ENCODE measurements around the gene MRS2. TPM values are rescaled to one million over a fixed set of nuclear protein-coding genes. Genes with fewer than 3 reads are reported as not detected.

The MRS2 gene
- total RNA-seq, 4 donors from 2014 or later = 24.5 to 30.7 (median 25.5) TPM

GRCh38 chr6:24431045-24431451 is 28.3 kb downstream of the MRS2 start:
- H3K4me1 ChIP-seq = no peaks in the 10 kb centered on the region
- 81% methylated on average over 1 of the region's 1 CpG for WGBS
- no peak overlapping the region for H3K27ac ChIP-seq (replicated peaks in 1 of 4)
- no peak for DNase-seq (ENCODE audit: extremely low spot score)
- H3K4me3 ChIP-seq = no peak overlapping the region
- H3K36me3 ChIP-seq = peaks cover 0 to 46% (median 11%) of the 10 kb centered on the region in 4 donors
- H3K27me3 ChIP-seq = no peaks in the 10 kb centered on the region
- H3K9me3 ChIP-seq = no peaks in the 10 kb centered on the region
- TF ChIP-seq CTCF (IDR thresholded peaks at IDR 0.05) (peak; percentile 65 to 73 (median 72)), POLR2A (IDR thresholded peaks at IDR 0.05; ENCODE audit: low read depth) (no peak)
- intact Hi-C loops (cut with DNase I) = loop anchor here (5.0 kb wide), 1 partner anchor 91 kb away; no protein-coding TSS in a partner anchor

GRCh38 chr6:24432611-24433010 is 29.9 kb downstream of the MRS2 start:
- intact Hi-C loops (cut with DNase I) = loop anchor here (5.0 kb wide), 1 partner anchor 90 kb away; no protein-coding TSS in a partner anchor
- TF ChIP-seq CTCF (IDR thresholded peaks at IDR 0.05) = no peak
- TF ChIP-seq POLR2A (IDR thresholded peaks at IDR 0.05; ENCODE audit: low read depth) = no peak
- TF ChIP-seq EP300 (IDR thresholded peaks at IDR 0.05) = no peak
- TF ChIP-seq POLR2AphosphoS5 (IDR thresholded peaks at IDR 0.05) = no peak
- Histone ChIP-seq H3K27me3 (no peaks in the 10 kb centered on the region), H3K36me3 (peaks cover 0 to 48% (median 8%) of the 10 kb centered on the region in 4 donors), H3K4me1 (no peaks in the 10 kb centered on the region), H3K4me3 (no peak overlapping the region), H3K27ac (replicated peaks in 1 of 4) (no peak overlapping the region), H3K9me3 (no peaks in the 10 kb centered on the region)
- 91% methylated on average over 9 of the region's 9 CpGs for WGBS
- no peak for DNase-seq (ENCODE audit: extremely low spot score)

- DNase-seq (ENCODE audit: extremely low spot score) = no peak
- Histone ChIP-seq H3K36me3 (peaks cover 0 to 39% (median 4%) of the 10 kb centered on the region in 4 donors), H3K4me1 (no peaks in the 10 kb centered on the region), H3K4me3 (no peak overlapping the region), H3K27ac (replicated peaks in 1 of 4) (no peak overlapping the region), H3K9me3 (no peaks in the 10 kb centered on the region), H3K27me3 (no peaks in the 10 kb centered on the region)
- intact Hi-C loops (cut with DNase I) = no loop called here
- TF ChIP-seq EP300 (IDR thresholded peaks at IDR 0.05) (no peak), POLR2AphosphoS5 (IDR thresholded peaks at IDR 0.05) (no peak), POLR2A (IDR thresholded peaks at IDR 0.05; ENCODE audit: low read depth) (no peak), CTCF (IDR thresholded peaks at IDR 0.05) (no peak)
- WGBS = 89% methylated on average over 12 of the region's 14 CpGs
These were observed 34.2 kb downstream of the MRS2 start for GRCh38 chr6:24436979-24437378.

- Histone ChIP-seq H3K27me3 (no peaks in the 10 kb centered on the region), H3K36me3 (peaks cover 0 to 26% (median 2%) of the 10 kb centered on the region in 4 donors), H3K4me3 (no peak overlapping the region), H3K27ac (replicated peaks in 1 of 4) (no peak overlapping the region), H3K4me1 (no peaks in the 10 kb centered on the region), H3K9me3 (no peaks in the 10 kb centered on the region)
- no peak for TF ChIP-seq POLR2AphosphoS5 (IDR thresholded peaks at IDR 0.05)
- 89% methylated on average over 3 of the region's 3 CpGs for WGBS
- intact Hi-C loops (cut with DNase I) = no loop called here
- no peak for DNase-seq (ENCODE audit: extremely low spot score)
These were observed 37.3 kb downstream of the MRS2 start for GRCh38 chr6:24439858-24440539.

- Histone ChIP-seq H3K36me3 (peaks cover 0 to 31% (median 1%) of the 10 kb centered on the region in 4 donors), H3K9me3 (no peaks in the 10 kb centered on the region), H3K27me3 (no peaks in the 10 kb centered on the region), H3K4me3 (no peak overlapping the region), H3K27ac (replicated peaks in 1 of 4) (no peak overlapping the region), H3K4me1 (no peaks in the 10 kb centered on the region)
- no peak for DNase-seq (ENCODE audit: extremely low spot score)
- TF ChIP-seq POLR2AphosphoS5 (IDR thresholded peaks at IDR 0.05) (no peak), POLR2A (IDR thresholded peaks at IDR 0.05; ENCODE audit: low read depth) (no peak), CTCF (IDR thresholded peaks at IDR 0.05) (no peak), EP300 (IDR thresholded peaks at IDR 0.05) (no peak)
- 89% methylated on average over 16 of the region's 16 CpGs for WGBS
- intact Hi-C loops (cut with DNase I) = no loop called here
These were observed 38.3 kb downstream of the MRS2 start for GRCh38 chr6:24440897-24441598.
